Stimulated activated CD4-positive, alpha-beta T cell treated with anti-CD3 and anti-CD28 coated beads, Interleukin-12 subunit alpha, Interleukin-12 subunit beta, amount 100 ng/mL, for 48 hours (primary cell): ENCODE results near the gene METRNL.
"Not testable (repeated sequence)": the region's sequence is repeated elsewhere in the genome, so short reads cannot be mapped to it uniquely, and the experiment has no call there.

Experiments used
- DNase-seq, 3 donors: peaks; one replicate each; pipeline ENCODE4 v3.0.0-alpha.2; 2020; ENCODE audit warnings: low read depth in 2 of 3, low spot score in 1 of 3

METRNL gene

GRCh38 chr17:83134456-83134855 is 55.0 kb downstream of the METRNL start:
- not testable (repeated sequence) for DNase-seq

GRCh38 chr17:83135692-83136091 is 56.3 kb downstream of the METRNL start:
- DNase-seq: no peak

GRCh38 chr17:83136156-83136555 is 56.7 kb downstream of the METRNL start:
- DNase-seq: no peak

- DNase-seq: no peak
Measured at GRCh38 chr17:83136931-83137330, 57.5 kb downstream of the METRNL start.

- DNase-seq: no peak
Measured at GRCh38 chr17:83137523-83137922, 58.1 kb downstream of the METRNL start.

- DNase-seq: no peak
Measured at GRCh38 chr17:83138820-83139219, 59.4 kb downstream of the METRNL start.

- DNase-seq: not testable (repeated sequence)
Measured at GRCh38 chr17:83139541-83140248, 60.3 kb downstream of the METRNL start.

- not testable (repeated sequence) for DNase-seq
Measured at GRCh38 chr17:83140249-83140566, 60.8 kb downstream of the METRNL start.

- no peak for DNase-seq
Measured at GRCh38 chr17:83142619-83143018, 63.2 kb downstream of the METRNL start.

GRCh38 chr17:83143817-83144231 is 64.4 kb downstream of the METRNL start:
- no peak for DNase-seq
